ENCODE measurements around the gene LRRC71.

- TF ChIP-seq EZH2phosphoT487 (IDR thresholded peaks at IDR 0.05; ENCODE audit: low read depth): no peak
- no peak for TF ChIP-seq CTCF (IDR thresholded peaks at IDR 0.05; ENCODE audit: low read depth, low read length)
These were observed 45.2 kb upstream of the LRRC71 start for GRCh38 chr1:156875341-156875615.
